Calu3 (cell line): ENCODE results near the gene ASAP2. TPM values are rescaled to one million over a fixed set of nuclear protein-coding genes. Genes with fewer than 3 reads are reported as not detected.

ENCODE experiments used
- BruUV-seq: library from RNA; stranded (reverse); fragments of 400-500 nt; replicated peaks from 2 replicates; lab custom pipeline; 2021; lab: Mats Ljungman, UMichigan
- CTCF ChIA-PET: fragments of 300-600 bp; sonication (Branson Sonifier 250); formaldehyde crosslinking; loops from one replicate; lab custom pipeline; 2022; ENCODE audit warnings: antibody characterized with exemption; lab: Charles Lee
- DNase-seq: peaks from one replicate; pipeline ENCODE4 v3.0.0; 2022
- H3K27ac Mint-ChIP-seq: one replicate; pipeline ENCODE4 v1.8.0; 2022; ENCODE audit warnings: mixed read lengths; ENCODE audit not compliant: unreplicated experiment
- H3K27me3 Mint-ChIP-seq: one replicate; pipeline ENCODE4 v1.8.0; 2022; ENCODE audit warnings: mixed read lengths; ENCODE audit not compliant: unreplicated experiment
- H3K36me3 Mint-ChIP-seq: one replicate; pipeline ENCODE4 v1.8.0; 2022; ENCODE audit warnings: mild to moderate bottlenecking, moderate library complexity, mixed read lengths; ENCODE audit not compliant: insufficient read depth, unreplicated experiment
- H3K4me1 Mint-ChIP-seq: one replicate; pipeline ENCODE4 v1.8.0; 2022; ENCODE audit warnings: mild to moderate bottlenecking, low read depth, mixed read lengths; ENCODE audit not compliant: unreplicated experiment
- H3K4me3 Mint-ChIP-seq: one replicate; pipeline ENCODE4 v1.8.0; 2022; ENCODE audit warnings: mild to moderate bottlenecking, low read depth, moderate library complexity, mixed read lengths; ENCODE audit not compliant: unreplicated experiment
- H3K9me3 Mint-ChIP-seq: one replicate; pipeline ENCODE4 v1.8.0; 2022; ENCODE audit warnings: low read depth, mixed read lengths; ENCODE audit not compliant: unreplicated experiment
- CTCF ChIP-seq: fragments of 200-600 bp; IDR thresholded peaks from one replicate; pipeline ENCODE4 v1.8.0; 2022; ENCODE audit warnings: antibody characterized with exemption; ENCODE audit not compliant: unreplicated experiment
- intact Hi-C: fragments of 100-400 bp; cut with micrococcal nuclease; formaldehyde crosslinking; loops from one replicate; pipeline ENCODE4 v1.10.0; 2022; ENCODE audit not compliant: unreplicated experiment
- total RNA-seq: library from RNA; stranded (reverse); gene quantifications from 2 replicates; pipeline ENCODE4 v1.2.3, GENCODE V29; 2022

Gene ASAP2
- total RNA-seq, 1 experiment from 2014 or later: 78.6 TPM

DNA sequence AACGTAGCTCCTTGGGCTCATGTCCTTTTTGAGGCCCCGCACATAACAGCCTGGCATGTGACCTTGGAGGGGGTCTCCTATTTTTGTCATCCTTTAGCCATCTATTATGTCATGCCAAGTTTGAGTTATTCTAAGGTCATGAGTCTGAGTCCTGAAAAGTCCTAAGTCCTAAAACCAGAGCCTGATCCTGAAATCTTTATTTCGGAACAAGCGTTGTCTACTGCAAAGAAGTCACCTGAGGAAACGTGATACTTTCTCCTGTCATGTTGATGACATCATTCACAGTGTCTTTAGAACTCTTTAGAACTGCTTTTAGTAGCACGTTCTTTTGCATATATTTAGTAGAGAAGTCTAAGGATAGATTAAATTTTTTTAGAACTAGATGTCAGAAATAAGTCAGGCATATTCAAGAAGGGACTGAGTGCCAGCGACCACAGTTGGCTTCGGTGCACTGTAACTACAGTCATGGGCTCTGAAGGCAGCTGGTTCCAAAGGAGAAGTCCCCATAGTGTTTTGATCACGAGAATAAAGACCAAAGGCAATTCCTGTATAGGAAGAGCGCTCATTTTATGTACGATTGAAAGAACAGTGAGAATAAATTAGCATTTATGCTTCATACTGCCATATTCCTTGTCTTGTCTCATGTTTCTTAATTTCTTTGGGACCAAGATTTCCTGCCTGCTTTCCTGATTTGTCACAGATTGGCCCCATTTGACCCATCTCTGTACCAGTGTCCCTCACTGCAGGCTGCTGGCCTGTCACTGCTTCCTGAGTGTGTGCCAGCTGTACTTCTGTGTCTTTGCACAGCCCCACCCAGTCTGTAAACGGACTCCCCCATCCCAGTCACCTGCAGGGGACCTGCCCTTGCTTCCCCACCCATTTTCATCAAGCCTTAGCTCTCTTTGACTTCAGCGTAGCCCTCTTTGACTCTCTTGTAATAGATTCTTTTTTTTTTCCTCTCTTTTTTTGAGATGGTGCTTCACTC, 75.8 kb downstream of the ASAP2 start:
- no peak for DNase-seq
- H3K27me3 Mint-ChIP-seq: no peaks in the 10 kb centered on the region

GRCh38 chr2:9284521-9285297, 78.1 kb downstream of the ASAP2 start:
- TF ChIP-seq CTCF: no peak
- Mint-ChIP-seq H3K27me3 (no peaks in the 10 kb centered on the region), H3K4me1 (peaks cover 91% of the 10 kb centered on the region), H3K27ac (peak overlapping the region; percentile 86), H3K9me3 (no peaks in the 10 kb centered on the region), H3K4me3 (no peak overlapping the region), H3K36me3 (peaks cover 47% of the 10 kb centered on the region)
- BruUV-seq: no TSS peak
- CTCF ChIA-PET: no interaction called here
- intact Hi-C loops: loop anchor here (5.0 kb wide), 4 partner anchors 37 to 142 kb away; partner anchors contain the start of gene ASAP2
- no peak for DNase-seq

More for the DNA sequence above, 75.8 kb downstream of the ASAP2 start:
- intact Hi-C loops: no loop called here
- Mint-ChIP-seq H3K4me1 (peaks cover 74% of the 10 kb centered on the region), H3K36me3 (peaks cover 43% of the 10 kb centered on the region), H3K9me3 (no peaks in the 10 kb centered on the region), H3K4me3 (no peak overlapping the region), H3K27ac (no peak overlapping the region)
- BruUV-seq: no TSS peak
- CTCF ChIA-PET: interaction anchor here (0.6 kb wide), 1 partner anchor 74 kb away, joined by 5 read pairs; no protein-coding TSS in a partner anchor
- no peak for TF ChIP-seq CTCF

GRCh38 chr2:9285385-9285920, 78.8 kb downstream of the ASAP2 start:
- no peaks in the 10 kb centered on the region for H3K27me3 Mint-ChIP-seq
- peaks cover 93% of the 10 kb centered on the region for H3K4me1 Mint-ChIP-seq
- DNase-seq: no peak
- intact Hi-C loops: loop anchor here (5.0 kb wide), 4 partner anchors 38 to 143 kb away; partner anchors contain the start of gene ASAP2
- no TSS peak for BruUV-seq
- CTCF ChIA-PET: interaction anchor here (0.6 to 0.7 kb wide), 2 partner anchors 134 to 504 kb away, joined by 3 read pairs; no protein-coding TSS in a partner anchor
- H3K9me3 Mint-ChIP-seq: no peaks in the 10 kb centered on the region
- TF ChIP-seq CTCF: no peak
- H3K4me3 Mint-ChIP-seq: no peak overlapping the region
- H3K27ac Mint-ChIP-seq: peak overlapping the region; percentile 86
- peaks cover 48% of the 10 kb centered on the region for H3K36me3 Mint-ChIP-seq

GRCh38 chr2:9285921-9286320, 79.3 kb downstream of the ASAP2 start:
- no TSS peak for BruUV-seq
- Mint-ChIP-seq H3K36me3 (peaks cover 50% of the 10 kb centered on the region), H3K4me1 (peaks cover 90% of the 10 kb centered on the region), H3K4me3 (peak overlapping the region; percentile 51), H3K27me3 (no peaks in the 10 kb centered on the region), H3K27ac (peak overlapping the region; percentile 86), H3K9me3 (no peaks in the 10 kb centered on the region)
- CTCF ChIA-PET: interaction anchor here (0.6 to 0.7 kb wide), 2 partner anchors 134 to 504 kb away, joined by 3 read pairs; no protein-coding TSS in a partner anchor
- intact Hi-C loops: loop anchor here (5.0 kb wide), 4 partner anchors 39 to 144 kb away; partner anchors contain the start of gene ASAP2
- DNase-seq: no peak
- TF ChIP-seq CTCF: no peak
